ENCODE measurements around the gene HID1. TPM values are rescaled to one million over a fixed set of nuclear protein-coding genes. Genes with fewer than 3 reads are reported as not detected.

Gene HID1
- total RNA-seq, 1 experiment from 2014 or later: 12.7 TPM

GRCh38 chr17:74928786-74929185 is 43.8 kb downstream of the HID1 start:
- Histone ChIP-seq H3K4ac (ENCODE audit: low read depth, low read length) (no peak overlapping the region), H4K8ac (replicated peaks; ENCODE audit: insufficient read length, low read depth, low read length) (no peak overlapping the region), H3K23me2 (ENCODE audit: insufficient read length, low read depth, low read length, poor library complexity, severe bottlenecking) (peaks cover 3% of the 10 kb centered on the region), H3K9ac (ENCODE audit: extremely low read depth, insufficient read length, low read length) (no peak overlapping the region), H4K20me1 (ENCODE audit: control insufficient read depth, insufficient read depth, insufficient read length) (no peaks in the 10 kb centered on the region), H3K79me2 (ENCODE audit: insufficient read depth, low read length) (no peaks in the 10 kb centered on the region), H3K9me3 (ENCODE audit: control insufficient read depth, low read depth, low read length) (no peaks in the 10 kb centered on the region), H2BK20ac (ENCODE audit: low read depth, low read length, poor library complexity, severe bottlenecking) (no peak overlapping the region), H3K27ac (ENCODE audit: insufficient read length, low read depth, low read length) (no peak overlapping the region), H3K18ac (ENCODE audit: insufficient read length, low read depth, low read length) (no peak overlapping the region), H2AK5ac (ENCODE audit: insufficient read length, low read length) (no peak overlapping the region), H2BK12ac (ENCODE audit: insufficient read length, low read depth, low read length) (no peak overlapping the region), H3K79me1 (ENCODE audit: insufficient read depth, low read depth, low read length, poor library complexity, severe bottlenecking) (no peaks in the 10 kb centered on the region), H2BK5ac (ENCODE audit: insufficient read length, low read length) (no peak overlapping the region), H2BK120ac (ENCODE audit: low read depth, low read length, poor library complexity, severe bottlenecking) (no peak overlapping the region), H3K56ac (ENCODE audit: insufficient read length, low read depth, low read length) (no peak overlapping the region), H4K5ac (ENCODE audit: insufficient read length, low read depth, low read length) (no peak overlapping the region), H2AFZ (ENCODE audit: low read length) (no peak overlapping the region), H3K23ac (ENCODE audit: insufficient read length, low read depth, low read length) (no peak overlapping the region), H3T11ph (ENCODE audit: low read length) (no peak overlapping the region), H3K14ac (ENCODE audit: insufficient read depth, low read length) (no peak overlapping the region), H3K4me1 (ENCODE audit: insufficient read depth, low read length) (no peaks in the 10 kb centered on the region), H3K27me3 (ENCODE audit: insufficient read depth, low read length) (peaks cover 30% of the 10 kb centered on the region), H4K91ac (ENCODE audit: insufficient read length, low read depth, low read length) (no peak overlapping the region), H3K4me2 (ENCODE audit: insufficient read depth, insufficient read length, low read length) (no peak overlapping the region), H2BK15ac (ENCODE audit: low read depth, low read length) (no peak overlapping the region)
- TF ChIP-seq CTCF (conservative IDR thresholded peaks at IDR 0.05): no peak
- Mint-ChIP-seq H3K27me3 (ENCODE audit: low read depth) (peaks cover 97% of the 10 kb centered on the region), H3K4me1 (peaks cover 6 to 13% of the 10 kb centered on the region in 2 experiments), H3K27ac (no peak overlapping the region), H3K4me3 (no peak overlapping the region), H3K36me3 (ENCODE audit: insufficient read depth in 1 of 3, low read depth in 3 of 3) (no peaks in the 10 kb centered on the region), H3K9me3 (peaks cover 0 to 5% of the 10 kb centered on the region in 2 experiments; a peak in 2 of 5 replicates)
- peak; percentile 20 for DNase-seq
- no CpG with 5 or more reads among the region's 6 CpGs for WGBS (ENCODE audit: extremely low coverage, insufficient read length, low lambda C conversion rate)

Data from H9 (cell line).